Trophoblast cell (in vitro differentiated cells and primary cell): Measurements from ENCODE around the gene MYRIP.

Experiments
- DNase-seq, 2 donors: peaks; one replicate each; pipeline ENCODE4 v3.0.0-alpha.2; 2016
- H2AFZ ChIP-seq: 2 replicates; pipeline ENCODE4 v1.6.1; 2013; ENCODE audit warnings: low read length, moderate library complexity, mild to moderate bottlenecking; ENCODE audit not compliant: insufficient read depth, poor library complexity
- H2AK5ac ChIP-seq: 2 replicates; pipeline ENCODE4 v1.6.1; 2013; ENCODE audit warnings: mild to moderate bottlenecking, low read length
- H2BK120ac ChIP-seq: 2 replicates; pipeline ENCODE4 v1.6.1; 2013; ENCODE audit warnings: low read length, mild to moderate bottlenecking, moderate library complexity; ENCODE audit not compliant: insufficient read depth, poor library complexity
- H2BK12ac ChIP-seq: 2 replicates; pipeline ENCODE4 v1.6.1; 2013; ENCODE audit warnings: mild to moderate bottlenecking, low read length, moderate library complexity
- H2BK5ac ChIP-seq: 2 replicates; pipeline ENCODE4 v1.6.1; 2013; ENCODE audit warnings: low read length, low read depth, moderate library complexity, mild to moderate bottlenecking; ENCODE audit not compliant: poor library complexity
- H3K14ac ChIP-seq: 2 replicates; pipeline ENCODE4 v1.6.1; 2013; ENCODE audit warnings: mild to moderate bottlenecking, low read length
- H3K18ac ChIP-seq: 2 replicates; pipeline ENCODE4 v1.6.1; 2013; ENCODE audit warnings: mild to moderate bottlenecking, low read length
- H3K23ac ChIP-seq: 2 replicates; pipeline ENCODE4 v1.6.1; 2013; ENCODE audit warnings: low read length
- H3K27ac ChIP-seq: 2 replicates; pipeline ENCODE4 v1.5.1; 2013; ENCODE audit warnings: low read depth, mild to moderate bottlenecking, inconsistent platforms, low read length, moderate library complexity
- H3K27me3 ChIP-seq: 2 replicates; pipeline ENCODE4 v1.6.1; 2013; ENCODE audit warnings: inconsistent platforms, mild to moderate bottlenecking, low read length, moderate library complexity; ENCODE audit not compliant: insufficient read depth
- H3K36me3 ChIP-seq, 2 experiments: 1 replicate in 1 of 2; 2 replicates in 1 of 2; pipeline ENCODE4 v1.6.1; 2013; ENCODE audit warnings: low read length in 2 of 2, mild to moderate bottlenecking in 2 of 2, moderate library complexity in 1 of 2; ENCODE audit not compliant: insufficient read depth in 2 of 2, control insufficient read depth in 1 of 2
- H3K4ac ChIP-seq: 2 replicates; pipeline ENCODE4 v1.6.1; 2013; ENCODE audit warnings: low read depth, mild to moderate bottlenecking, low read length, moderate library complexity
- H3K4me1 ChIP-seq, 2 experiments: 1 replicate in 1 of 2; 2 replicates in 1 of 2; pipeline ENCODE4 v1.6.1; 2013; ENCODE audit warnings: low read length in 2 of 2, mild to moderate bottlenecking in 2 of 2, moderate library complexity in 1 of 2; ENCODE audit not compliant: insufficient read depth in 2 of 2, control insufficient read depth in 1 of 2
- H3K4me2 ChIP-seq: 2 replicates; pipeline ENCODE4 v1.6.1; 2013; ENCODE audit warnings: inconsistent platforms, mild to moderate bottlenecking, low read length, moderate library complexity
- H3K4me3 ChIP-seq: 2 replicates; pipeline ENCODE4 v1.5.1; 2013; ENCODE audit warnings: mild to moderate bottlenecking, low read depth, low read length, inconsistent platforms
- H3K79me1 ChIP-seq: one replicate; pipeline ENCODE4 v1.6.1; 2013; ENCODE audit warnings: low read length
- H3K79me2 ChIP-seq: 2 replicates; pipeline ENCODE4 v1.6.1; 2013; ENCODE audit warnings: low read length, mild to moderate bottlenecking; ENCODE audit not compliant: control insufficient read depth, insufficient read depth, poor library complexity
- H3K9ac ChIP-seq: 2 replicates; pipeline ENCODE4 v1.6.1; 2013; ENCODE audit warnings: mild to moderate bottlenecking, low read length
- H3K9me3 ChIP-seq: 2 replicates; pipeline ENCODE4 v1.6.1; 2013; ENCODE audit warnings: low read depth, mild to moderate bottlenecking, control low read depth, inconsistent platforms, low read length; ENCODE audit not compliant: insufficient read depth
- H4K12ac ChIP-seq: 2 replicates; pipeline ENCODE4 v1.6.1; 2013; ENCODE audit warnings: low read depth, mild to moderate bottlenecking, low read length, moderate library complexity
- H4K8ac ChIP-seq: 2 replicates; pipeline ENCODE4 v1.6.1; 2013; ENCODE audit warnings: low read depth, mild to moderate bottlenecking, low read length, moderate library complexity
- H4K91ac ChIP-seq: one replicate; pipeline ENCODE4 v1.6.1; 2013; ENCODE audit warnings: low read depth, mild to moderate bottlenecking, low read length, moderate library complexity
- WGBS: extraction: QIAGEN DNeasy Blood & Tissue Kit; methylation state at CpG from one replicate; pipeline ENCODE4 v1.1.7; 2013; ENCODE audit warnings: missing lambda C conversion rate; ENCODE audit not compliant: insufficient read length, insufficient coverage; ENCODE audit errors: extremely low coverage; 5-methylcytosine and 5-hydroxymethylcytosine counted together

Gene MYRIP

GRCh38 chr3:39981547-39982184, 172.3 kb downstream of the MYRIP start:
- H2BK12ac ChIP-seq = no peak overlapping the region
- H2BK5ac ChIP-seq = no peak overlapping the region
- H3K4me1 ChIP-seq = no peaks in the 10 kb centered on the region
- no peak for DNase-seq
- H3K9ac ChIP-seq = no peak overlapping the region
- no peak overlapping the region for H3K4me2 ChIP-seq
- no peak overlapping the region for H2BK120ac ChIP-seq
- no CpG with 5 or more reads among the region's 1 CpG for WGBS
- no peak overlapping the region for H3K27ac ChIP-seq
- H2AFZ ChIP-seq = no peak overlapping the region
- H3K23ac ChIP-seq = no peak overlapping the region
- H3K18ac ChIP-seq = no peak overlapping the region
- no peak overlapping the region for H4K91ac ChIP-seq
- no peak overlapping the region for H4K12ac ChIP-seq
- H3K14ac ChIP-seq = no peak overlapping the region
- H4K8ac ChIP-seq = no peak overlapping the region
- H3K4me3 ChIP-seq = no peak overlapping the region
- no peaks in the 10 kb centered on the region for H3K36me3 ChIP-seq
- H3K79me2 ChIP-seq = no peaks in the 10 kb centered on the region
- no peaks in the 10 kb centered on the region for H3K27me3 ChIP-seq
- H3K4ac ChIP-seq = no peak overlapping the region
- no peaks in the 10 kb centered on the region for H3K79me1 ChIP-seq
- no peaks in the 10 kb centered on the region for H3K9me3 ChIP-seq
- H2AK5ac ChIP-seq = no peak overlapping the region

GRCh38 chr3:39982665-39983357, 173.4 kb downstream of the MYRIP start:
- H3K79me2 ChIP-seq = no peaks in the 10 kb centered on the region

GRCh38 chr3:39989746-39990145, 180.3 kb downstream of the MYRIP start:
- no peaks in the 10 kb centered on the region for H3K4me1 ChIP-seq
- H2AFZ ChIP-seq = no peak overlapping the region
- no peak overlapping the region for H4K91ac ChIP-seq
- H4K8ac ChIP-seq = no peak overlapping the region
- no peak overlapping the region for H3K23ac ChIP-seq
- no peak overlapping the region for H3K4me3 ChIP-seq
- no peak overlapping the region for H2BK5ac ChIP-seq
- WGBS = no CpG with 5 or more reads among the region's 3 CpGs
- no peak overlapping the region for H3K4me2 ChIP-seq
- H2BK120ac ChIP-seq = no peak overlapping the region
- peaks cover 8% of the 10 kb centered on the region for H3K9me3 ChIP-seq
- no peaks in the 10 kb centered on the region for H3K79me1 ChIP-seq
- no peak overlapping the region for H2AK5ac ChIP-seq
- H3K79me2 ChIP-seq = no peaks in the 10 kb centered on the region
- no peaks in the 10 kb centered on the region for H3K36me3 ChIP-seq
- DNase-seq = no peak
- H3K4ac ChIP-seq = no peak overlapping the region
- H3K18ac ChIP-seq = no peak overlapping the region
- no peaks in the 10 kb centered on the region for H3K27me3 ChIP-seq
- H3K27ac ChIP-seq = no peak overlapping the region
- no peak overlapping the region for H3K9ac ChIP-seq
- no peak overlapping the region for H3K14ac ChIP-seq
- H4K12ac ChIP-seq = no peak overlapping the region
- H2BK12ac ChIP-seq = no peak overlapping the region

More at GRCh38 chr3:39982665-39983357, 173.4 kb downstream of the MYRIP start:
- Histone ChIP-seq H4K91ac (no peak overlapping the region), H3K9ac (no peak overlapping the region), H2BK120ac (no peak overlapping the region), H3K4me2 (no peak overlapping the region), H3K27ac (no peak overlapping the region), H3K27me3 (no peaks in the 10 kb centered on the region), H3K4me1 (no peaks in the 10 kb centered on the region), H3K23ac (no peak overlapping the region), H2BK12ac (no peak overlapping the region), H2AK5ac (no peak overlapping the region), H3K18ac (no peak overlapping the region), H3K4ac (no peak overlapping the region), H3K14ac (no peak overlapping the region), H2BK5ac (no peak overlapping the region), H3K79me1 (no peaks in the 10 kb centered on the region), H4K8ac (no peak overlapping the region), H2AFZ (no peak overlapping the region), H3K9me3 (no peaks in the 10 kb centered on the region), H3K36me3 (no peaks in the 10 kb centered on the region), H4K12ac (no peak overlapping the region), H3K4me3 (no peak overlapping the region)
- DNase-seq = no peak
- no CpG with 5 or more reads among the region's 7 CpGs for WGBS

- Histone ChIP-seq H3K4ac (no peak overlapping the region), H4K8ac (no peak overlapping the region), H3K14ac (no peak overlapping the region), H3K23ac (no peak overlapping the region), H3K79me1 (no peaks in the 10 kb centered on the region), H2AK5ac (no peak overlapping the region), H2AFZ (no peak overlapping the region), H3K27me3 (no peaks in the 10 kb centered on the region), H4K12ac (no peak overlapping the region), H3K36me3 (no peaks in the 10 kb centered on the region), H2BK5ac (no peak overlapping the region), H2BK12ac (no peak overlapping the region), H3K4me3 (no peak overlapping the region), H3K79me2 (no peaks in the 10 kb centered on the region), H3K9ac (no peak overlapping the region), H3K4me1 (no peaks in the 10 kb centered on the region), H3K9me3 (peaks cover 8% of the 10 kb centered on the region), H3K4me2 (no peak overlapping the region), H3K27ac (no peak overlapping the region), H3K18ac (no peak overlapping the region), H4K91ac (no peak overlapping the region), H2BK120ac (no peak overlapping the region)
- DNase-seq = peak; percentile 62 to 86
- no CpG with 5 or more reads among the region's 1 CpG for WGBS
Measured at GRCh38 chr3:39990532-39990931, 181.1 kb downstream of the MYRIP start.
